Right cardiac atrium (tissue), 5 donors: ENCODE results near the gene TDRD9. TPM values are rescaled to one million over a fixed set of nuclear protein-coding genes. Genes with fewer than 3 reads are reported as not detected.
A peak's percentile ranks its signal among the peaks of the same experiment; 100 is the strongest.

Source experiments
- ATAC-seq, 2 donors: fragments of 200-7000 bp; cut with Tn5 transposase; one replicate each; pipeline versions ENCODE4 v1.8.0 to v1.9.1; 2020; ENCODE audit warnings: moderate library complexity in 2 of 2, mild to moderate bottlenecking in 1 of 2
- DNase-seq, 3 donors: peaks; one replicate each; pipeline ENCODE4 v3.0.0-alpha.2; 2020
- H3K27ac ChIP-seq: one replicate; pipeline ENCODE4 v1.5.1; 2013; ENCODE audit warnings: mild to moderate bottlenecking, low read length, control low read depth, moderate library complexity
- H3K27me3 ChIP-seq: one replicate; pipeline ENCODE4 v1.6.1; 2013; ENCODE audit not compliant: control insufficient read depth, insufficient read depth
- H3K4me1 ChIP-seq: one replicate; pipeline ENCODE4 v1.6.1; 2013; ENCODE audit warnings: low read length; ENCODE audit not compliant: control insufficient read depth, insufficient read depth
- H3K4me3 ChIP-seq: one replicate; pipeline ENCODE4 v1.5.1; 2013; ENCODE audit warnings: low read length, control low read depth
- H3K9me3 ChIP-seq: one replicate; pipeline ENCODE4 v1.6.1; 2013; ENCODE audit warnings: low read length; ENCODE audit not compliant: control insufficient read depth
- WGBS: extraction: QIAGEN DNeasy Blood & Tissue Kit; methylation state at CpG from one replicate; pipeline ENCODE4 v1.1.7; 2013; 5-methylcytosine and 5-hydroxymethylcytosine counted together
- intact Hi-C, 4 donors: fragments of 100-400 bp; cut with DNase I; formaldehyde crosslinking; loops; one replicate each; pipeline versions ENCODE4 v1.11.0 to v1.14.0; 2022 to 2023
- polyA plus RNA-seq: library from polyadenylated mRNA; stranded (reverse); fragments of 200-250 nt; gene quantifications from one replicate; pipeline ENCODE4 v1.2.3, GENCODE V29; 2013
- total RNA-seq, 4 donors: library from RNA; stranded (reverse); fragmentation: NEBNext Ultra II Directional; extraction: Animal tissue kit (Norgen Biotek cat#: 25700); gene quantifications; one replicate each; pipeline ENCODE4 v1.2.1, GENCODE V29; 2021
- donor health status: healthy with polysubstance abuse.
- donor health status: DM: no; HTN: yes; CAD: no.
- donor health status: DM: no; HTN: no; CAD: no.
- donor health status: DM: no; HTN: yes; CAD: no; lungs with severe emphysema.
- donor health status: DM: yes; HTN: yes; CAD: no.

Gene TDRD9
- total and polyA plus RNA-seq, 5 donors = 8.3 to 20.2 (median 10.7) TPM

- H3K4me1 ChIP-seq = peaks cover 2% of the 10 kb centered on the region
- H3K27me3 ChIP-seq = no peaks in the 10 kb centered on the region
- WGBS = 73% methylated on average over 7 of the region's 7 CpGs
- DNase-seq (no peak), ATAC-seq (no peak)
- H3K27ac ChIP-seq = no peak overlapping the region
- H3K9me3 ChIP-seq = no peaks in the 10 kb centered on the region
- intact Hi-C loops = no loop called here
- H3K4me3 ChIP-seq = no peak overlapping the region
Observed at GRCh38 chr14:104036212-104036611, 108.0 kb downstream of the TDRD9 start.

GRCh38 chr14:104037074-104037473, 108.8 kb downstream of the TDRD9 start:
- DNase-seq (no peak), ATAC-seq (no peak)
- WGBS = 77% methylated on average over 14 of the region's 14 CpGs
- H3K27me3 ChIP-seq = no peaks in the 10 kb centered on the region
- H3K4me1 ChIP-seq = peaks cover 2% of the 10 kb centered on the region
- intact Hi-C loops = no loop called here
- no peak overlapping the region for H3K27ac ChIP-seq
- no peaks in the 10 kb centered on the region for H3K9me3 ChIP-seq
- H3K4me3 ChIP-seq = no peak overlapping the region

DNA sequence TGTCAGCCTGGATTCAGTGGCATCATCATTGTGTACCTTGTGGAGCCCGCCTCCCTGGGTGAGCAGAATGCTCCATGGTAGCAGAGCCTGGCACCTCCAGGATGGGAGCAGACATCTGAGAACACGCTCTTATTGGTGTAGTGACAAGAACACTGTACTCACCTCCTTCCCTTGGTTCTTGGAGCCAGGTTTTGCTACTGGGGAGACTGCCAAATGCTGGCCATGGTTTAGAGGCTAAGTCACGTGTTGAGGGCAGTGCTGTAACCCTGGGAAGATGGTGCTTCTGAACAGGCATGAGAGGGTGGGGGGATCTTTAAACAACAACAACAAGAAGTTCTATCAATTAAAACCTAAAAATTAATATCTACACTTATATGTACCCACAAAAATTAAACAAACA, 109.6 kb downstream of the TDRD9 start:
- Histone ChIP-seq H3K27ac (no peak overlapping the region), H3K27me3 (no peaks in the 10 kb centered on the region), H3K4me1 (peaks cover 2% of the 10 kb centered on the region), H3K9me3 (no peaks in the 10 kb centered on the region), H3K4me3 (no peak overlapping the region)
- WGBS = 62% methylated on average over 3 of the region's 3 CpGs
- intact Hi-C loops = no loop called here
- DNase-seq (no peak), ATAC-seq (peak; percentile 63 to 70)

- ATAC-seq (no peak), DNase-seq (no peak)
- Histone ChIP-seq H3K4me1 (peaks cover 2% of the 10 kb centered on the region), H3K9me3 (no peaks in the 10 kb centered on the region), H3K4me3 (no peak overlapping the region), H3K27me3 (no peaks in the 10 kb centered on the region), H3K27ac (no peak overlapping the region)
- intact Hi-C loops = no loop called here
- 74% methylated on average over 5 of the region's 5 CpGs for WGBS
Observed at GRCh38 chr14:104039214-104039613, 111.0 kb downstream of the TDRD9 start.

DNA sequence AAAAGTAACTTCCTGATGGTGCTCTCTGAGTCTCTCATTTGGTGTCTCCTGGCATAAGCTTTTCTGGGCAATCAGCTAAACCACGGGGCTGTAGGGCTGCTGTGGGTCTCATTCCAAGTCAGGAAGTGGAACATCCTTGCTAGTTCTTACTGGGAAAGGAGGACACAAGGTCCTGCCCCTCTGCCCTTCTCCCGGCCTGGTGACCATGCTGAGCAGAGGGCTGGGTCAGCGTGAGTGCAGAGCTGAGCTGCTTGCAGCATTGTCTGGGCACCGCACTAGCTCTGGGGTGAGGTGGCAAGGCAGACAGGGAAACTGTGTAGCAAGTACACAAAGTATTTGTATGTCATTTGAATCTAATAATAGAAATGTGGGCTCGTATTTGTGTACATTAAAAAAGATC, 112.3 kb downstream of the TDRD9 start:
- no peak for ATAC-seq
- H3K9me3 ChIP-seq = no peaks in the 10 kb centered on the region
- no peak overlapping the region for H3K4me3 ChIP-seq
- H3K27ac ChIP-seq = no peak overlapping the region
- no peaks in the 10 kb centered on the region for H3K27me3 ChIP-seq
- H3K4me1 ChIP-seq = peaks cover 2% of the 10 kb centered on the region
- intact Hi-C loops = no loop called here
- DNase-seq = no peak
- 45% methylated on average over 5 of the region's 5 CpGs for WGBS

DNA sequence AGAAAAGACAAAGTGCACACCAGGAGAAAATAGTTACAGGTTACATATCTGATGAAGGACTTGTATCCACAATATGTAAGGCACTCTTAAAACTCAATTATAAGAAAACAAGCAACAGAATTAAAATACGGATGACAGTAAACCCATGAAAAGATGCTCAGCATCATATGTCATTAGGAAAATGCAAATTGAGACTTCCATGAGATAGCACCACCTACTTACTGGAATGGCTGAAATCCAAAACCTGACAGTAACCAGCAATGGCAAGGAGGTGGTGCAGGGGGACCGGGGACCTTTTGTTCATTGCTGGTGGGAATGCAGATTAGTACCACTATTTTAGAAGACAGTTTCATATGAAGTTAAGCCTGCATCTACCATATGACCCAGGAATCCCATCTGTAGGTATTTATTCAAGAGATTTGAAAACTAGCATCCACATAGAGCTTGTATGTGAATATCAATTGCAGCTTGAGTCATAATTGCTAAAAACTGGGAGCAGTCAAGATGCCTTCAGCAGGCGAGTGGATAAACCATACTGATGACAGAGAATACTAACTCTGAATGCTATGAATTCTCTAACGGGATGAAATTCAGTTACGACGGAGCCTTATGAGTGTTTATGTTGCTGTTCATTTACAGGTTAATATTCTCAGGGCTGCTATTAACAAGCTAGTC, 113.3 kb downstream of the TDRD9 start:
- ATAC-seq (no peak), DNase-seq (no peak)
- Histone ChIP-seq H3K4me1 (peaks cover 2% of the 10 kb centered on the region), H3K27me3 (no peaks in the 10 kb centered on the region), H3K27ac (no peak overlapping the region), H3K4me3 (no peak overlapping the region), H3K9me3 (no peaks in the 10 kb centered on the region)
- 86% methylated on average over 6 of the region's 6 CpGs for WGBS
- intact Hi-C loops = no loop called here

DNA sequence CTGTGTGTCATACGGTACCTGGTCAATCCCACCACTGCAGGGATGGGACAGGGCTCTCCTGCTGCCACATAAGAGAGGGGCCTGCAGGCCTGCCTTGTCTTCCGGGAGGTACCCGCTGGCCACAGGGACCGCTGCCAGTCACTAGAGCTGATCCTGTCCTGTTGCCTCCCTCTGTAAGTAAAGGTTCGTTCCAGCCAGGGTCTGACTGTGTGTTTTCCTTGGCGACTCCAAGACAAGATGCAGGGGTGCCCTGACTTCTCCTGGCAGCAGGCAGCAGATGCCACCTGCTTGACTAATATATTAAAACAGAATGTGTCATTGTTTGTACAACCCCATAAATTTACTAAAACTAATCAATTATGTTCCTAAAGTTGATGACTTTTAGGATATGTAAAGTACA, 115.8 kb downstream of the TDRD9 start:
- WGBS = 90% methylated on average over 6 of the region's 6 CpGs
- ATAC-seq (peak in 1 of 2 donors; percentile 34), DNase-seq (no peak)
- Histone ChIP-seq H3K4me3 (no peak overlapping the region), H3K4me1 (peaks cover 4% of the 10 kb centered on the region), H3K9me3 (no peaks in the 10 kb centered on the region), H3K27ac (no peak overlapping the region), H3K27me3 (no peaks in the 10 kb centered on the region)
- intact Hi-C loops = no loop called here

- DNase-seq (no peak), ATAC-seq (no peak)
- Histone ChIP-seq H3K27ac (no peak overlapping the region), H3K9me3 (no peaks in the 10 kb centered on the region), H3K4me1 (peaks cover 6% of the 10 kb centered on the region), H3K27me3 (no peaks in the 10 kb centered on the region), H3K4me3 (no peak overlapping the region)
- 96% methylated on average over 3 of the region's 3 CpGs for WGBS
- intact Hi-C loops = no loop called here
Observed at GRCh38 chr14:104047761-104048160, 119.5 kb downstream of the TDRD9 start.

DNA sequence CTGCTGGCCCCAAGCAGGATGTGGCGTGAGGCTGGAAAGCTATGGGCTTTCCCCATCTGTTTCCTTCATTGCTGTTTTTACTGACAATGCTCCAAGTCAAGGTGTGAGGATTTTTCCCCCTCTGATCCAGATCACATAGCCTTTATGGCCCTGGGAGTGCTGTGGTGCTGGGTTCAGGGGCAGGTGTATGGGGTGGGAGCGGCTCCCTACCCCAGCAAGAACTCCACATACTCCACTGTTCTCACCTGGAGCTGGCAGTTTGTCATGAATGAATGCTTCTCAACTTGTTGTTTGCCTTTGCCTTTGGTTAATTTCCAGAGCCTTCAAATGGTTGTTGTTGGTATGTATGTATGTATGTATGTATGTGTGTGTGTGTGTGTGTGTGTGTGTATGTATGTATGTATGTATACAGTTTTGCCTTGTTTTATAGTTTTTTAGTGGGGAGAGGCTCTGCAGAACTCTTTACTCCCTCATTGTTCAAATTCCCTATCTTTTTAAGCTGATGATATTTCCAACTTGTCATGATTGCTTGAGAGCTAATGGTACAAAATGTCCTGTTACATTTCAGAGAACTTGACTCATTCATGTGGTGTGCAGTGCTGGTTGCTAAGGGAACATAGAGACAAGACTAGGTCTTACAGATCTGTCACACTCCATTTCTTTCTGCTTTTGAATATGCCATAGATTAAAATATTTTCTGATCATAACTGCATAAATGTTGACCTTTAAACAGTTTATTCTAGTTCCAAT, 120.7 kb downstream of the TDRD9 start:
- WGBS = 81% methylated on average over 2 of the region's 2 CpGs
- Histone ChIP-seq H3K4me3 (no peak overlapping the region), H3K27ac (peak overlapping the region; percentile 64), H3K27me3 (no peaks in the 10 kb centered on the region), H3K9me3 (no peaks in the 10 kb centered on the region), H3K4me1 (peaks cover 6% of the 10 kb centered on the region)
- intact Hi-C loops = no loop called here
- ATAC-seq = peak; percentile 77 to 82
- DNase-seq = no peak

DNA sequence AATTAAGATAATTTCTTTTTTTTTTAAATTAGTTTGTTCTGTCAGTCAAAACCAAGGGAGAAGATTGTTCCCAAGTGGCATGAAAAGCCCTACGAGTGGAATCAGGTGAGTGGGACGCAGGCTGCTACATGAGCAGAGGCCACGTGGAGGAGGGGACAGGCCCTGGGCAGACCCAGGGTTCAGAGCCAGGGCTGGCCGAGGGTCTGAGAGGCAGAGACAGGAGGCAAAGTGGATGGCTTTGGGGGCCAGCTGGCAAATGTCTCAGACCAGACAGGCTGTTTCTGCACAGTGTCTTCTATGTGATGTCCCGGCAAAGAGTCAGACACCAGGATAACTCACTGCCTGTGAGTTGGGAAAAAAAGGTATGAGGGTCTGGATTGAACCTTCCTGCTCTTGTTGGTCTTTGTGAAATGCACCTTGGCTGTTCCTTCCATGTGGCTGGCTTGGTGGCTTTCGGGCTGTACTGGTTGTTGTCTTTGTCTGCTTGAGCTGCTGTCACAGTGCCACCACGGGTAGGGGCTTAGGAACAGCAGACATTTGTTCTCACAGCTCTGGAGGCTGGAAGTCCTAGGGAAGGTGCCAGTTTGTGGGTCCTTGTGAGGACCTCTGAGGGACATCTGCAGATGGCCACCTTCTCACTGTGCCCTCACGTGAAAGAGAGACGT, 121.5 kb downstream of the TDRD9 start:
- ATAC-seq (peak; percentile 54 to 57), DNase-seq (no peak)
- H3K27ac ChIP-seq = peak overlapping the region; percentile 4
- H3K27me3 ChIP-seq = no peaks in the 10 kb centered on the region
- no peaks in the 10 kb centered on the region for H3K9me3 ChIP-seq
- intact Hi-C loops = no loop called here
- WGBS = 55% methylated on average over 9 of the region's 9 CpGs
- H3K4me3 ChIP-seq = no peak overlapping the region
- H3K4me1 ChIP-seq = peaks cover 6% of the 10 kb centered on the region

DNA sequence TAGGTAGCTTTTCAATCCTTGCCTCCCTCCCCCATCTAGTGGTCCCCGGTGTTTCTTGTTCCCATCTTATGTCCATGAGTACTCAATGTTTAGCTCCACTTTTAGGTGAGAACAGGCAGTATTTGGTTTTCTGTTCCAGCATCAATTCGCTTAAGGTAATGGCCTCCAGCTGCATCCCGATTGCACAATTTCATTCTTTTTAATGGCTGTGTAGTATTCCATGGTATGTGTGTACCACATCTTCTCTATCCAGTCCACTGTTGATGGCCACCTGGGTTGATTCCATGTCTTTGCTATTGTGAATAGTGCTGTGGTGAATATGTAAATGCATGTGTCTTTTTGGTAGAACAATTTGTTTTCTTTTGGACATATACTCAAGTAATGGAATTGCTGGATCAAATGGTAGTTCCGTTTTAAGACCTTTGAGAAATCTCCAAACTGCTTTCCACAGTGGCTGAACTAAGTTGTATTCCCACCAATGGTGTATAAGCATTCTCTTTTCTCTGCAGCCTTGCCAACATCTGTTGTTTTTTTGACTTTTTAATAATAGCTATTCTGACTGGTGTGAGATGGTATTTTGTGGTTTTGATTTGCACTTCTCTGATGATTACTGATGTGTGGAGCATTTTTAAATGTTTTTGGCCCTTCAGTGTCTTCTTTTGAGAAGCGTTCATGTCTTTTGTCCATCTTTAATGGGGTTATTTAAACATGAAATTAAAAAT, 123.0 kb downstream of the TDRD9 start:
- DNase-seq (no peak), ATAC-seq (no peak)
- Histone ChIP-seq H3K9me3 (no peaks in the 10 kb centered on the region), H3K4me1 (peaks cover 6% of the 10 kb centered on the region), H3K27me3 (no peaks in the 10 kb centered on the region), H3K27ac (no peak overlapping the region), H3K4me3 (no peak overlapping the region)
- WGBS = 89% methylated on average over 5 of the region's 5 CpGs
- intact Hi-C loops = no loop called here
